Suprapubic skin (tissue), 4 donors: ENCODE data around the gene TNFRSF9. TPM values are rescaled to one million over a fixed set of nuclear protein-coding genes. Genes with fewer than 3 reads are reported as not detected.

Source experiments
- DNase-seq, 2 donors: peaks; one replicate each; pipeline ENCODE4 v3.0.0-alpha.2; 2019; ENCODE audit warnings: low spot score in 2 of 2
- H3K27ac ChIP-seq: fragments of 200-600 bp; sonication (generic); one replicate; pipeline ENCODE4 v1.5.1; 2019
- H3K27me3 ChIP-seq: fragments of 200-600 bp; sonication (generic); one replicate; pipeline ENCODE4 v1.5.1; 2019
- H3K36me3 ChIP-seq: fragments of 200-600 bp; sonication (generic); one replicate; pipeline ENCODE4 v1.5.1; 2019
- H3K4me1 ChIP-seq: fragments of 200-600 bp; sonication (generic); one replicate; pipeline ENCODE4 v1.5.1; 2019
- H3K4me3 ChIP-seq: fragments of 200-600 bp; sonication (generic); one replicate; pipeline ENCODE4 v1.5.1; 2019; ENCODE audit warnings: mild to moderate bottlenecking
- H3K9me3 ChIP-seq: fragments of 200-600 bp; sonication (generic); one replicate; pipeline ENCODE4 v1.5.1; 2019
- EP300 ChIP-seq: sonication (generic); formaldehyde crosslinking; IDR thresholded peaks from one replicate; pipeline ENCODE4 v1.6.1; 2017; ENCODE audit warnings: antibody characterized with exemption
- POLR2A ChIP-seq, 2 donors: fragments of 450-650 bp; IDR thresholded peaks; one replicate each; pipeline ENCODE4 v1.6.1; 2017; ENCODE audit warnings: antibody characterized with exemption in 2 of 2, mild to moderate bottlenecking in 2 of 2, moderate library complexity in 2 of 2
- POLR2AphosphoS5 ChIP-seq, 3 donors: sonication (generic); formaldehyde crosslinking; IDR thresholded peaks; one replicate each; pipeline ENCODE4 v1.6.1; 2017; ENCODE audit warnings: antibody characterized with exemption in 3 of 3
- WGBS: methylation state at CpG from one replicate; pipeline ENCODE4 v1.1.5; 2018; 5-methylcytosine and 5-hydroxymethylcytosine counted together
- total RNA-seq, 4 donors: library from RNA; depleted of rRNA; stranded (reverse); fragments of >200 nt; gene quantifications; one replicate each; pipeline ENCODE4 v1.1.0, GENCODE V29; 2016
- TF ChIP-seq, protein P1 (sequence below), 2 donors: fragments of 200-600 bp in 1 of 2; fragments of 450-650 bp in 1 of 2; sonication (generic) in 1 of 2; IDR thresholded peaks; one replicate each; pipeline ENCODE4 v1.5.1; 2016 to 2019; ENCODE audit warnings: antibody characterized with exemption in 2 of 2, mild to moderate bottlenecking in 1 of 2, moderate library complexity in 1 of 2

The TNFRSF9 gene
- total RNA-seq, 4 donors from 2014 or later = not detected

- no peaks in the 10 kb centered on the region for H3K9me3 ChIP-seq
- WGBS = 88% methylated on average over 16 of the region's 16 CpGs
- no peak overlapping the region for H3K27ac ChIP-seq
- TF ChIP-seq, protein P1, sequence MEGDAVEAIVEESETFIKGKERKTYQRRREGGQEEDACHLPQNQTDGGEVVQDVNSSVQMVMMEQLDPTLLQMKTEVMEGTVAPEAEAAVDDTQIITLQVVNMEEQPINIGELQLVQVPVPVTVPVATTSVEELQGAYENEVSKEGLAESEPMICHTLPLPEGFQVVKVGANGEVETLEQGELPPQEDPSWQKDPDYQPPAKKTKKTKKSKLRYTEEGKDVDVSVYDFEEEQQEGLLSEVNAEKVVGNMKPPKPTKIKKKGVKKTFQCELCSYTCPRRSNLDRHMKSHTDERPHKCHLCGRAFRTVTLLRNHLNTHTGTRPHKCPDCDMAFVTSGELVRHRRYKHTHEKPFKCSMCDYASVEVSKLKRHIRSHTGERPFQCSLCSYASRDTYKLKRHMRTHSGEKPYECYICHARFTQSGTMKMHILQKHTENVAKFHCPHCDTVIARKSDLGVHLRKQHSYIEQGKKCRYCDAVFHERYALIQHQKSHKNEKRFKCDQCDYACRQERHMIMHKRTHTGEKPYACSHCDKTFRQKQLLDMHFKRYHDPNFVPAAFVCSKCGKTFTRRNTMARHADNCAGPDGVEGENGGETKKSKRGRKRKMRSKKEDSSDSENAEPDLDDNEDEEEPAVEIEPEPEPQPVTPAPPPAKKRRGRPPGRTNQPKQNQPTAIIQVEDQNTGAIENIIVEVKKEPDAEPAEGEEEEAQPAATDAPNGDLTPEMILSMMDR (IDR thresholded peaks at IDR 0.05) = no peak
- TF ChIP-seq POLR2AphosphoS5 (IDR thresholded peaks at IDR 0.05) = no peak
- no peak for TF ChIP-seq POLR2A (IDR thresholded peaks at IDR 0.05)
- no peak for TF ChIP-seq EP300
- H3K36me3 ChIP-seq = no peaks in the 10 kb centered on the region
- no peaks in the 10 kb centered on the region for H3K27me3 ChIP-seq
- H3K4me3 ChIP-seq = no peak overlapping the region
- H3K4me1 ChIP-seq = no peaks in the 10 kb centered on the region
- no peak for DNase-seq
These were observed 71.3 kb downstream of the TNFRSF9 start for GRCh38 chr1:7869136-7869920.

- no peak for DNase-seq
- WGBS = 75% methylated on average over 6 of the region's 10 CpGs
These were observed 72.4 kb downstream of the TNFRSF9 start for GRCh38 chr1:7868070-7868780.

DNA sequence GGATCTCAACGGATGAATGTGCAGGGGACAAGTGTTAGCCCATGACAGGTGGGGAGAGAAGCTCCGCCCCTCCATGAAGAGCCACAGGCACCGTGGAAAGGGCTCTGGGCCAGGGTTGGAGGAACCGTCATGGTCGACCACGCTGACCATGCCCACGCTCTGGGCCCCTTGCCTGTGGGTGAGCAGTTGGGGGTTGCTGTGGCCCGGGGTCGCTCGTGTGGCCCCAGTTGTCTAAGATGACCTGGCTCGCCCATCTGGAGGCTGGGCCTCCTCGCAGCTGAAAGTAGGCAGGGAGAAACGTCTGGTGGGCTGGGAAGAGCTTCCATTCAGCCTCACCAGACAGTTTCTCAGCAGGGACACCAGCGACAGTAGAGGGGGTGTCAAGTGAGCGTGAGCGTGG, 74.7 kb downstream of the TNFRSF9 start:
- no peak for DNase-seq
- no peaks in the 10 kb centered on the region for H3K4me1 ChIP-seq
- WGBS = 84% methylated on average over 15 of the region's 16 CpGs

More at GRCh38 chr1:7868070-7868780, 72.4 kb downstream of the TNFRSF9 start:
- TF ChIP-seq POLR2A (IDR thresholded peaks at IDR 0.05) (no peak), POLR2AphosphoS5 (IDR thresholded peaks at IDR 0.05) (no peak), EP300 (no peak)
- TF ChIP-seq, protein P1 (IDR thresholded peaks at IDR 0.05) = no peak
- Histone ChIP-seq H3K36me3 (no peaks in the 10 kb centered on the region), H3K27ac (no peak overlapping the region), H3K4me1 (no peaks in the 10 kb centered on the region), H3K9me3 (no peaks in the 10 kb centered on the region), H3K4me3 (no peak overlapping the region), H3K27me3 (no peaks in the 10 kb centered on the region)

More for the DNA sequence above, 74.7 kb downstream of the TNFRSF9 start:
- no peak overlapping the region for H3K27ac ChIP-seq
- TF ChIP-seq EP300 = no peak
- TF ChIP-seq, protein P1 (IDR thresholded peaks at IDR 0.05) = no peak
- TF ChIP-seq POLR2AphosphoS5 (IDR thresholded peaks at IDR 0.05) = no peak
- no peak for TF ChIP-seq POLR2A (IDR thresholded peaks at IDR 0.05)
- H3K36me3 ChIP-seq = no peaks in the 10 kb centered on the region
- H3K4me3 ChIP-seq = no peak overlapping the region
- H3K9me3 ChIP-seq = no peaks in the 10 kb centered on the region
- H3K27me3 ChIP-seq = no peaks in the 10 kb centered on the region

Other genes with a start within 250 kb of the TNFRSF9 start
- 10 to 100 TPM; 62.8 to 79.9 (median 76.4) TPM for gene VAMP3, start 169.5 kb downstream of the TNFRSF9 start, total RNA-seq
- gene PER3, start 156.5 kb downstream of the TNFRSF9 start, total RNA-seq = 10 to 100 TPM in 3 of 4 donors, 1 to 10 TPM in 1; 9.2 to 46.0 (median 19.1) TPM
- gene UTS2, start 87.8 kb downstream of the TNFRSF9 start, total RNA-seq = not detected
- gene PARK7, start 20.9 kb upstream of the TNFRSF9 start, total RNA-seq = 10 to 100 TPM; 74.0 to 94.1 (median 85.2) TPM
- 100 to 1,000 TPM; 128 to 312 (median 262) TPM for gene ERRFI1, start 85.5 kb upstream of the TNFRSF9 start, total RNA-seq